ENCODE measurements around the gene LGALS7B. TPM values are rescaled to one million over a fixed set of nuclear protein-coding genes. Genes with fewer than 3 reads are reported as not detected.

LGALS7B gene
- total and polyA plus RNA-seq, 2 experiments from 2014 or later = 2.4 to 6.6 TPM

- ATAC-seq = no peak; the same call in 2 of the 3 replicates
- peaks cover 18% of the 10 kb centered on the region for H3K27me3 Mint-ChIP-seq (ENCODE audit: insufficient read depth, low read depth, poor library complexity)
- no peak for DNase-seq (ENCODE audit: low spot score)
Observed at GRCh38 chr19:38819231-38819920, 30.4 kb downstream of the LGALS7B start.

More at GRCh38 chr19:38819231-38819920, 30.4 kb downstream of the LGALS7B start:
- no peaks in the 10 kb centered on the region for H3K9me2 ChIP-seq (ENCODE audit: insufficient read depth)
- Mint-ChIP-seq H3K4me3 (no peak overlapping the region), H3K36me3 (ENCODE audit: low read depth) (peaks cover 59% of the 10 kb centered on the region), H3K27ac (no peak overlapping the region), H3K9me3 (peaks cover 24% of the 10 kb centered on the region), H3K4me1 (peaks cover 20% of the 10 kb centered on the region)
- H3K4me1 ChIP-seq (ENCODE audit: insufficient read depth) = peaks cover 13% of the 10 kb centered on the region
- H4K20me1 ChIP-seq (replicated peaks; ENCODE audit: insufficient read depth) = no peaks in the 10 kb centered on the region; the same call in 1 of the 2 replicates
- no peaks in the 10 kb centered on the region for H3K36me3 ChIP-seq (ENCODE audit: insufficient read depth)
- no peak for TF ChIP-seq ZNF331 (CRISPR knock-in tag; IDR thresholded peaks at IDR 0.05; ENCODE audit: low read depth)
- no peak for TF ChIP-seq EZH2phosphoT487 (IDR thresholded peaks at IDR 0.05; ENCODE audit: unreplicated experiment)
- TF ChIP-seq ZNF462 (CRISPR knock-in tag; IDR thresholded peaks at IDR 0.05) = no peak
- TF ChIP-seq NANOG (IDR thresholded peaks at IDR 0.05; ENCODE audit: borderline replicate concordance) = no peak
- TF ChIP-seq EZH2 (IDR thresholded peaks at IDR 0.05; ENCODE audit: low read depth, unreplicated experiment) = no peak
- TF ChIP-seq, protein P1, sequence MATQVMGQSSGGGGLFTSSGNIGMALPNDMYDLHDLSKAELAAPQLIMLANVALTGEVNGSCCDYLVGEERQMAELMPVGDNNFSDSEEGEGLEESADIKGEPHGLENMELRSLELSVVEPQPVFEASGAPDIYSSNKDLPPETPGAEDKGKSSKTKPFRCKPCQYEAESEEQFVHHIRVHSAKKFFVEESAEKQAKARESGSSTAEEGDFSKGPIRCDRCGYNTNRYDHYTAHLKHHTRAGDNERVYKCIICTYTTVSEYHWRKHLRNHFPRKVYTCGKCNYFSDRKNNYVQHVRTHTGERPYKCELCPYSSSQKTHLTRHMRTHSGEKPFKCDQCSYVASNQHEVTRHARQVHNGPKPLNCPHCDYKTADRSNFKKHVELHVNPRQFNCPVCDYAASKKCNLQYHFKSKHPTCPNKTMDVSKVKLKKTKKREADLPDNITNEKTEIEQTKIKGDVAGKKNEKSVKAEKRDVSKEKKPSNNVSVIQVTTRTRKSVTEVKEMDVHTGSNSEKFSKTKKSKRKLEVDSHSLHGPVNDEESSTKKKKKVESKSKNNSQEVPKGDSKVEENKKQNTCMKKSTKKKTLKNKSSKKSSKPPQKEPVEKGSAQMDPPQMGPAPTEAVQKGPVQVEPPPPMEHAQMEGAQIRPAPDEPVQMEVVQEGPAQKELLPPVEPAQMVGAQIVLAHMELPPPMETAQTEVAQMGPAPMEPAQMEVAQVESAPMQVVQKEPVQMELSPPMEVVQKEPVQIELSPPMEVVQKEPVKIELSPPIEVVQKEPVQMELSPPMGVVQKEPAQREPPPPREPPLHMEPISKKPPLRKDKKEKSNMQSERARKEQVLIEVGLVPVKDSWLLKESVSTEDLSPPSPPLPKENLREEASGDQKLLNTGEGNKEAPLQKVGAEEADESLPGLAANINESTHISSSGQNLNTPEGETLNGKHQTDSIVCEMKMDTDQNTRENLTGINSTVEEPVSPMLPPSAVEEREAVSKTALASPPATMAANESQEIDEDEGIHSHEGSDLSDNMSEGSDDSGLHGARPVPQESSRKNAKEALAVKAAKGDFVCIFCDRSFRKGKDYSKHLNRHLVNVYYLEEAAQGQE (IDR thresholded peaks at IDR 0.05; ENCODE audit: unreplicated experiment) = no peak
- TF ChIP-seq CTCF (conservative IDR thresholded peaks at IDR 0.05; ENCODE audit: low read depth in 2 of 2) = no peak
- TF ChIP-seq JUNB (IDR thresholded peaks at IDR 0.05; ENCODE audit: unreplicated experiment) = no peak
- TF ChIP-seq ZNF114 (CRISPR knock-in tag; IDR thresholded peaks at IDR 0.05) = no peak
- TF ChIP-seq POLR2AphosphoS5 (IDR thresholded peaks at IDR 0.05; ENCODE audit: low read depth) = no peak
- TF ChIP-seq CREB1 (CRISPR knock-in tag; IDR thresholded peaks at IDR 0.05; ENCODE audit: low read depth) = no peak
- no peak for TF ChIP-seq STAT1 (IDR thresholded peaks at IDR 0.05; ENCODE audit: unreplicated experiment)
- H3K27ac ChIP-seq (ENCODE audit: low read depth) = no peak overlapping the region
- H3K4me3 ChIP-seq = no peak overlapping the region
- no peaks in the 10 kb centered on the region for H3K27me3 ChIP-seq (ENCODE audit: insufficient read depth)
- no peak overlapping the region for H3K4me2 ChIP-seq
- no peak overlapping the region for H2AFZ ChIP-seq
- H3F3A ChIP-seq (replicated peaks; ENCODE audit: low read depth) = 0 out of 2 replicates have a peak, but pooled peaks cover 3% of the 10 kb centered on the region
- H3K79me2 ChIP-seq (replicated peaks; ENCODE audit: insufficient read depth) = 0 out of 2 replicates have a peak, but pooled peaks cover 2% of the 10 kb centered on the region
